ENCODE measurements around the gene LRMDA.

Gene LRMDA

GRCh38 chr10:76324283-76324682 is 892.9 kb downstream of the LRMDA start:
- DNase-seq (ENCODE audit: low spot score) = no peak

- no peak for DNase-seq (ENCODE audit: low spot score)
Observed at GRCh38 chr10:76327441-76327840, 896.0 kb downstream of the LRMDA start.

GRCh38 chr10:76328348-76328747 is 896.9 kb downstream of the LRMDA start:
- no peak for DNase-seq (ENCODE audit: low spot score)

GRCh38 chr10:76329891-76330575 is 898.6 kb downstream of the LRMDA start:
- DNase-seq (ENCODE audit: low spot score) = no peak

GRCh38 chr10:76331742-76332141 is 900.3 kb downstream of the LRMDA start:
- DNase-seq (ENCODE audit: low spot score) = no peak

- DNase-seq (ENCODE audit: low spot score) = peak; percentile 24
Observed at GRCh38 chr10:76333326-76333725, 901.9 kb downstream of the LRMDA start.

- DNase-seq (ENCODE audit: low spot score) = no peak
Observed at GRCh38 chr10:76333796-76334195, 902.4 kb downstream of the LRMDA start.

- no peak for DNase-seq (ENCODE audit: low spot score)
Observed at GRCh38 chr10:76334255-76334654, 902.8 kb downstream of the LRMDA start.

GRCh38 chr10:76336213-76336963 is 905.0 kb downstream of the LRMDA start:
- DNase-seq (ENCODE audit: low spot score) = no peak

GRCh38 chr10:76337641-76338040 is 906.2 kb downstream of the LRMDA start:
- no peak for DNase-seq (ENCODE audit: low spot score)

GRCh38 chr10:76338187-76338586 is 906.8 kb downstream of the LRMDA start:
- no peak for DNase-seq (ENCODE audit: low spot score)

- DNase-seq (ENCODE audit: low spot score) = no peak
Observed at GRCh38 chr10:76341740-76342139, 910.3 kb downstream of the LRMDA start.

GRCh38 chr10:76342996-76343395 is 911.6 kb downstream of the LRMDA start:
- DNase-seq (ENCODE audit: low spot score) = no peak

GRCh38 chr10:76347832-76348231 is 916.4 kb downstream of the LRMDA start:
- no peak for DNase-seq (ENCODE audit: low spot score)

- no peak for DNase-seq (ENCODE audit: low spot score)
Observed at GRCh38 chr10:76350583-76350982, 919.2 kb downstream of the LRMDA start.

- DNase-seq (ENCODE audit: low spot score) = no peak
Observed at GRCh38 chr10:76352300-76352699, 920.9 kb downstream of the LRMDA start.

GRCh38 chr10:76353237-76353851 is 921.9 kb downstream of the LRMDA start:
- peak; percentile 66 for DNase-seq (ENCODE audit: low spot score)

- peak; percentile 24 for DNase-seq (ENCODE audit: low spot score)
Observed at GRCh38 chr10:76354212-76354738, 922.9 kb downstream of the LRMDA start.

- DNase-seq (ENCODE audit: low spot score) = no peak
Observed at GRCh38 chr10:76354921-76355320, 923.5 kb downstream of the LRMDA start.

- no peak for DNase-seq (ENCODE audit: low spot score)
Observed at GRCh38 chr10:76356557-76356956, 925.1 kb downstream of the LRMDA start.

- no peak for DNase-seq (ENCODE audit: low spot score)
Observed at GRCh38 chr10:76357726-76358415, 926.4 kb downstream of the LRMDA start.
